SK-MEL-5 (cell line): ENCODE measurements around the gene GAS6. TPM values are rescaled to one million over a fixed set of nuclear protein-coding genes. Genes with fewer than 3 reads are reported as not detected.

Experiments
- DNase-seq: peaks from one replicate; pipeline ENCODE4 v3.0.0-alpha.2; 2016; ENCODE audit warnings: low read depth, low spot score
- in situ Hi-C: cut with HindIII; loops from 2 replicates; pipeline ENCODE4 v1.10.0; 2016; ENCODE audit warnings: low sequenced_read_pairs, high pct_unique_total_duplicates, low pct_unique_long_range_greater_than_20kb
- total RNA-seq: library from RNA; depleted of rRNA; stranded (reverse); fragments of >200 nt; shearing (Covaris generic); gene quantifications from 2 replicates; pipeline ENCODE4 v1.2.3, GENCODE V29; 2014

The GAS6 gene
- total RNA-seq, 1 experiment from 2014 or later, result 5.8 TPM

GRCh38 chr13:113848431-113849260, 15.2 kb downstream of the GAS6 start:
- DNase-seq, result no peak
- in situ Hi-C loops, result no loop called here

- in situ Hi-C loops, result no loop called here
Measured at GRCh38 chr13:113848020-113848419, 15.9 kb downstream of the GAS6 start.

GRCh38 chr13:113846636-113847318, 17.1 kb downstream of the GAS6 start:
- no peak for DNase-seq
- in situ Hi-C loops, result no loop called here

More at GRCh38 chr13:113848020-113848419, 15.9 kb downstream of the GAS6 start:
- no peak for DNase-seq

- in situ Hi-C loops, result no loop called here
- no peak for DNase-seq
Measured at GRCh38 chr13:113845723-113846635, 17.9 kb downstream of the GAS6 start.

GRCh38 chr13:113845055-113845454, 18.8 kb downstream of the GAS6 start:
- in situ Hi-C loops, result no loop called here
- DNase-seq, result no peak

GRCh38 chr13:113843864-113844556, 19.9 kb downstream of the GAS6 start:
- no peak for DNase-seq
- in situ Hi-C loops, result no loop called here

GRCh38 chr13:113843063-113843654, 20.7 kb downstream of the GAS6 start:
- in situ Hi-C loops, result no loop called here
- no peak for DNase-seq

- no peak for DNase-seq
- in situ Hi-C loops, result no loop called here
Measured at GRCh38 chr13:113842336-113843062, 21.4 kb downstream of the GAS6 start.

GRCh38 chr13:113841353-113841650, 22.6 kb downstream of the GAS6 start:
- in situ Hi-C loops, result no loop called here
- DNase-seq, result no peak

- no peak for DNase-seq
- in situ Hi-C loops, result no loop called here
Measured at GRCh38 chr13:113840541-113841352, 23.1 kb downstream of the GAS6 start.

GRCh38 chr13:113839536-113840204, 24.2 kb downstream of the GAS6 start:
- no peak for DNase-seq
- in situ Hi-C loops, result no loop called here

- no peak for DNase-seq
- in situ Hi-C loops, result no loop called here
Measured at GRCh38 chr13:113838711-113839201, 25.1 kb downstream of the GAS6 start.

GRCh38 chr13:113837560-113838355, 26.1 kb downstream of the GAS6 start:
- in situ Hi-C loops, result no loop called here
- peak; percentile 71 for DNase-seq

GRCh38 chr13:113836768-113837559, 26.9 kb downstream of the GAS6 start:
- in situ Hi-C loops, result no loop called here
- peak; percentile 40 for DNase-seq
